NCI-H2227 treated with DMSO at 0.1 percent for 48 hours (cell line): ENCODE measurements around the gene MBTD1.
"Not testable (repeated sequence)": the region's sequence is repeated elsewhere in the genome, so short reads cannot be mapped to it uniquely, and the experiment has no call there.

Source experiments
- DNase-seq: peaks from one replicate; lab custom pipeline; 2025; lab: John Stamatoyannopoulos, UW

The MBTD1 gene

DNA sequence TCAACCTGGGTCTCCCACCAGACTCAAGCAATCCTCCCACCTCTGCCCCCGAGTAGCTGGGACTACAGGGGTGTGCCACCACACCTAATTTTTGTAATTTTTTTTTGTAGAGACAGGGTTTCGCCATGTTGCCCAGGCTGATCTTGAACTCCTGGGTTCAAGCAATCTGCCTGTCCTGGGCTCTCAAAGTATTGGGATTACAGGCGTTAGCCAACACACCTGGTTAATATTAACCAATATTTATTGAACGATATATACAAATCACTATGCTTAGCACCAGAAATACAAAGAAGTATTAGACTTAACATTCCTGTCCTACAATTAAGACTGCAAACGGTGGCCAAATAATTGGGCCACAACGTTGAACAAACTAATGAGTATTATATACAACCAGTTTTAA is 4.2 kb downstream of the MBTD1 start:
- DNase-seq = no peak

DNA sequence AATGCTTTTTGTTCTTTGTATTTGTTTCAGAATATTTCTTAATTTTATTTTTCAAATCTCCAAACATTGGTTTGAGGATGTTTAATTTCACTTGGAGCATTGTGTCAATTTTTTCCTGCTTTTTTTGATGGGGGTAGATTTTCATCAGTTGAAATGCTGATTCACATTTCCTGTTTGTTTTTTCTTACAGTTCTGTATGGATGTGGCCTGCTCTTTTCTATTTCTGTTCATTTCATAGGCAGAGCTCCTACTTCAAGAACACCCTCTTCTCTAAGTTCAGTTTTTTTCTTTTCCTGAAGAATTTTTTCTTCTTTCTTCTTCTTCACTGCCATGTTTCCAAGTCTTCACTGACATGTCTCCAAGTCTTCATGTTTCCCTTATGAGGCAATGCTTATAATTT is 8.8 kb downstream of the MBTD1 start:
- no peak for DNase-seq

DNA sequence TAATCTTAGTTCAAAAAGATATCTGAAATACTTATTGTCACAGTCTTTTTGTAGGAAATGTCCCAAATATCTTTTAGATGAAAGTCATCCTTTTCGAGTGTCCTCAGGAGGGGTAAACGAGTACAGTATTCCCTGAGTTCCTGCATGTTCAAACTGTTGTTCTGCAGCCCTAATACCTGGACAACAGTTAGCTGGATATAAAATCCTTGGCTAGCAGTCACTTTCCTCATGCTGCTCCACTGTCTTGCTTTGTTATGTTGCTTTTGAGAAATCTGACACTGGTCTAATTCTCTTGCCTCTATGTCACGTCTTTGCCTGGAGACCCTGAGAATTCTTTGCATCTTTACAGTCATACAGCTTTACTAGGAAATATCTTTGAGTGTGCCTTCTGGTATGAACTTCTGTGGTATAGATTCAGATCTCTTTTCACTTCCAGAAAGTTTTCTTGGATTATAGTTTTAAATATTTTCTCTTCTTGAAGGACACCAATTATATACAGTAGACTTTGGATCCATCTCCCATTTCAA is 9.5 kb downstream of the MBTD1 start:
- no peak for DNase-seq

DNA sequence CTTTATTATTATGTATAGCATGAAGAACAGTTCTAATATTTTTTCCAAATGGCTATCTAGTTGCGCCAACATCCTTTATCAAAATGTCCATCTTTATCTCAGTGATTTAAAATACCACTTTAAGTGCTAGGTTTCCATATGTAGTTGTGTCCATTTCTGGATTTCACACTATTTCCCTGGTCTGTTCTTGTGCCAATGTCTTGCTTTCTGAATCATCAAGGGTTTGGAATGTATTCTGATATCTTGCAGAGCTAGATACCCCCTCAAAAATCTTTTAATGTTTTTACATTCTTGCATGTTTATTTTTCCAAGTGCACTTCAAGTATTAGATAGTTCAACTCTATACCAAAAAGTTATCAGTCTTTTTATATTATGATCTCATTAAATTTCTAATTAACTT is 14.3 kb downstream of the MBTD1 start:
- DNase-seq = no peak

DNA sequence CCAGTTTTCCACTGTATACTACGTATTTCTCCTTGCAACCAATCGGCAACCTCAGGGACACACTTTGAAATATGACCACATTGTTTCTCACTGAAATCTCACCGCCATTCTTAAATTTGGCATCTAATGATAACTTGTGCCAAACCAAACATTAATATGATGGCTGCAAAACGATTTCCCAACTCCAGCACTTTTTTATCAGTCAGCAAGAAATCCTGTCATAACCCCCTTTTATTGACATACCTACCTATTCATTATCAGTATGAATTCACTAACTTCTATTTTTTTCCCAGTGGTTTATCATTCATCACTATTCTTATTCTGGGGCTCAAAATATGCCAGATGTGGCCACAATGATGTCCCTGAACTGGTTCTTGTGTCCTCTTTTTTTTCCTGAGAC is 15.8 kb downstream of the MBTD1 start:
- DNase-seq = no peak

DNA sequence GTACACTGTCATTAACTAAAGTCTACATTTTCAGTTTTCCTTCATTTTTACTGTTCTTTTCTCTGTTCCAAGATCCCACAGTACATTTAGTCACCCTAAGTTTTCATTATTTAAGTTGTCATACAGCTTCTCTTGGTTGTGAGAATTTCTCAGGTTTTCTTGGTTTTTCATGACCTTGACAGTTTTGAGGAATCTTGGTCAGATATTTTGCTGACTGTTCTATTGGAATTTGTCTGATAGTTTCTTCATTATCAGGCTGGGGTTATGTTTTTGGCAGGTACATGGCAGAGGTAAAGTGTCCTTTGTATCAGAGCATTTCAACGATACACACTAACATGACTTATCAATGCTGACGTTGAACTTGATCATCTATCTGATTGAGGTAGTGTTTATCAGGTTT is 19.6 kb downstream of the MBTD1 start:
- DNase-seq = no peak

DNA sequence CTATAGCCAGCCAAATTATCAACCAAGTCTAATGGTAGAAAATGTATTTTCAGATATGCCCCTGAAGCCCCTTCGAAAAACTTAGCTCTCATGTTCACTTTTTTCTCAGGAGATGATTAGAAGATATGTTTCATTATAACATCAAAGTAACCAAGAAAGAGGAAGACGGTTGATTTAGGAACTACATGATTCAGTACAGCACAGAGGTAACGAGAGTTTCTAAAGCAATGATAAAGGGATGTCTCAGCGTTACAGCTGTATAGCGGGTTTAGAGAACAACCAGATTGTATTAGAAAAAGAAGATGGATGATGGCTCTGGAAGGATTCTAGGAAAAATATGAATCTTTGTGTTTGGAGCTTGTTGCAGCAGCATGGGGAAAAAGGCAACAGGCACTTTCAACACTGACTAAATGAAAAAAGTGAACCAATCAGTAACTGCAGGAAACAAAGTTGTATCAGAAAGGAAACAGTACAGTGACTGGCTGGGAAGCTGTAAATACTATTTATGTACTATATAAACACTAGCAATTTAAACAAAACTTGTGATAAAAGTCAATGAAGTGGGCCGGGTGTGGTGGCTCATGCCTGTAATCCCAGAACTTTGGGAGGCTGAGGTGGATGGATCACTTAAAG is 21.5 kb downstream of the MBTD1 start:
- no peak for DNase-seq

DNA sequence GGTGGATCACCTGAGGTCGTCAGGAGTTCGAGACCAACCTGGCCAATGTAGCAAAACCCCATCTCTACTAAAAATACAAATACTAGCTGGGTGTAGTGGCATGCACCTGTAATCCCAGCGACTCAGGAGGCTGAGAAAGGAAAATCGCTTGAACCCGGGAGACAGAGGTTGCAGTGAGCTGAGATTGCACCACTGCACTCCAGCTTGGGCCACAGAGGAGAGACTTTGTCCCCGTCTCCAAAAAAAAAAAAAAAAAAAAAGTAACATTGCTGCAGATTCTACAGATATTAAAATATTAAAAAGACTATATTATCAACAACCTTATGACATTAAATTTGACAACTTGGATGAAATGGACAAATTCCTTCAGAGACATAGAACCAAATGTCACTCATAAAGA is 25.7 kb downstream of the MBTD1 start:
- no peak for DNase-seq

DNA sequence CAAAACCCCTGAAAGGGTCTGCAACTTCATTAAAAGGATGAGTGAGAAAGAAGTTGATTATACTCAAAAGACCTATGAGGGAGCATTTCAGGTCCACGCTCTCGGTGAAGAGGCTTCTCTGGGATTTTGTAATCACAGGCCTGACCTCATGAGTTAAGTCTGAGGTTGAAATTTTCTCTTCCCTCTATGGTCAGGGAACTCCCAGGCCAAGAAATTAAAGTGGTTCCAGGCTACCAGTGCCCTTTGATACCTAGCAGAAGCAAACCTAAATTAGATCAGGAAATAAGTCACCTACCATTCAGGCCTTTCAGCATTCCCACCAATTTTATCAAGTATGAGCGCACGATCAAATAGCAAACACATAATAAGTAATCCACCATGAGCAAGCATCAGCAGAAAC is 27.9 kb downstream of the MBTD1 start:
- no peak for DNase-seq

DNA sequence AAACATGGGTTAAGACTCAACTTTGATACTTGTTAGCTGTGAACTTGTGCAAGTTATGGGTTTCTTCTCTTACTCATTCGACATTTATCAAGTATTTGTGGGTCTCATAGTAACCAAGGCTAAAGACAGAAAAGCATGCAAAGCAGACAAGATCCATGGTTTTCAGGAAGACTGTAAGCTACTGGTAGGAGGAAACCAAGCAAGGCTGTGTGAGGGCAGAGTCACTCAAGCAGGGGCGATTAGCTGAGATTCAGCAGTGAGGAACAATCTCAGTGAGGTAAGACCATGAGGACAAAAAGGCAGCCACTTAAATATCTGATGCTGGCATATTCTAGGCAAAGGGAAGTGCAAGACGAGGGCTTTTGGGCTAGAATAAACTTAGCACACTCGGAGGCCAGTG is 29.5 kb downstream of the MBTD1 start:
- no peak for DNase-seq

DNA sequence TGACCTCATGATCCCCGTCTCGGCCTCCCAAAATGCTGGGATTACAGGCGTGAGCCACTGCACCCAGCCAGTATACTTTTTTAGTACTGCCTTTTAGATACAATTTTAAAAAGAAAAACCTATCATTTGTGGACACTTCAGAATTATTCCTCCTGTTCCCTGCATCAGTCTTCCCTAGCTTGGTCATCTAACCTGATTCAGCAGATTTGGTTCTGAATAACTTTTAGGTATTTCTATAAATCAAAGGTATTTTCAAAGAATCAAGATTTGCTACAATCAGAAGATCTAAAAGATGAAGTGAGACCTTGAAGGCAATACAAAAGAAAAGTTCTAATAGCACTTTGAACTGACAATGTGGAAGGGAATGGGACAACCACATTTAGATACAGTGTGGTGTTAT is 30.0 kb downstream of the MBTD1 start:
- no peak for DNase-seq

DNA sequence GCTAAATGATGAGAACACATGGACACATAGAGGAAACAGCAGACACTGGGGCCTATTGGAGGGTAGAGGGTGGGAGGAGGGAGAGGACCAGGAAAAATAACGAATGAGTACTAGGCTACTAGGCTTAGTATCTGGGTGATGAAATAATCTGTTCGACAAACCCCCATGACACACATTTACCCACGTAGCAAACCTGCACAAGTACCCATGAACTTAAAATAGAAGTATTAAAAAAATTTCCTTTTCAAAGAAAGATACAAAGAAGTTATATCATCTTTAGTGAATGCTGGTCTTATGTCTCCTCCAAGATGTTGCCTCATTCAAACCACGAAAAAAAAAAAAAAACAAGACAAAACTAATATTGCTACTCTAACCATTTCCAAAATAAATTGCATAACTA is 31.7 kb downstream of the MBTD1 start:
- DNase-seq = no peak

DNA sequence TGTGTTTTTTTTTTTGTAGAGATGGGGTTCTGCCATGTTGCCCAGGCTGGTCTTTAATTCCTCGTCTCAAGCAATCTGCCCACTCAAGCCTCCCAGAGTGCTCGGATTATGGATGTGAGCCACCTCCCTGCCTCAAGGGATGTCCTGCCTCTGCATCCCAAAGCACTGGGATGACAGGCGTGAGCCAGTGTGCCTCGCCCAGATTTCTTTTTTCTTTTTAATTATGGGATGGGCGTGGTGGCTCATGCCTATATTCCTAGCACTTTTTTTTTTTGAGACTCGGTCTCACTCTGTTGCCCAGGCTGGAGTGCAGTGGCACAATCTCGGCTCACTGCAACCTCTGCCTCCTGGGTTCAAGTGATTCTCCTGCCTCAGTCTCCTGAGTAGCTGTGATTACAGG is 34.3 kb downstream of the MBTD1 start:
- DNase-seq = not testable (repeated sequence)

DNA sequence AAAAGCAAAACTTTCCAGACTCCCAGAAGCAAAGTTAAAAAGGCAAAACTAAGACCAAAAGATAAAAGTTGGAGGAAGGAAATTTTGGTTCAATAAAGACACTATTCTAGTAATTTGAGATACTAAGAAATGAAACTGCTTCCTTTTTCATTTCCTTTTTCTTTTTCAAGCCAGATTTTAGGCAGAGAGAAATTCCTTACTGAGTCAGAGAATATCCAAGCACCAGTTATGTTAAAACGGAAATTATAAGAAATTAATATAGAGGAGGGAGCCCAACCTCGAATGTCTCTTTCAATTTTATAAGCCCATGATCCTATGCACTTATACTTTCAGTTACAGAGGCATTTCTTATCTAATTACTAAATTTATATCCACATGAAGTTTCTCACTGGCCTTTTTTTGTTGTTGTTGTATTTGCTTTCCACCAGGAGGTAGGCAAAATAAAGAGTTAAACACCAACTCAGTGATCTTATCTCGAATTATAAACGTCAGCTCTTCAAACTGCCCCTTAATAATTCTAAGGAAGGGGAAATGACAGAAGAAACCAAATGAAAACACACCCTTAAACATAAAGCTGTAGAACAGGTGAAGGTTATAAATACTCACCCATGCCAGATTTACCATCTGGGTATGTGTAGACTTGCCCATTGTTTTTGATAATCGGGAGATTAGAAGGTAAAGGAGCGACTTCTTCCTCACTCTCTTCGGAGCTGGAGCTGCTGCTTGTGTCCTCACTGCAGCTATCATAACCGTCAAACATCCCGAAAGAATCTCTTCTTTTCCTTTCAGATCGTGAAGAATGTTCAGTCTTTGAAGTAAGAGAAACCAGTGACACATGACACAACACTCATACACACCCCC is 35.2 kb downstream of the MBTD1 start:
- DNase-seq = no peak

DNA sequence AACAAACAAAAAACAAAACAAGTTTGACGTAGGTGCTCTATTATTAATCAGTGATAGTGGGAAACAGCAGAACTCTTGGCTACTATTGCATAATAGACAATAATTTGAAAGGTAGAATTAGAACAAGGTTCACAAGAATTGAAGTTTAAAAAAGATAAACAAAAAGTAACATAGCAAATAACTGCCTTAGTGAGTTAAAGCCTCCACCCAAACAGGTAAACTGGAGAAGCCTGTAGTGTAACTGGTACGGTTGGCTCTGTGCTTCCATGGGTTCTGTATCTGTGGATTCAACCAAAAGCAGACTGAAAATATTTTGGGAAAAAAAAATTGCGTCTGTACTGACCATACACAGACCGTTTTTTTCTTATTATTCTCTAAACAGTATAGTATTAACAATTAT is 38.5 kb downstream of the MBTD1 start:
- DNase-seq = no peak

DNA sequence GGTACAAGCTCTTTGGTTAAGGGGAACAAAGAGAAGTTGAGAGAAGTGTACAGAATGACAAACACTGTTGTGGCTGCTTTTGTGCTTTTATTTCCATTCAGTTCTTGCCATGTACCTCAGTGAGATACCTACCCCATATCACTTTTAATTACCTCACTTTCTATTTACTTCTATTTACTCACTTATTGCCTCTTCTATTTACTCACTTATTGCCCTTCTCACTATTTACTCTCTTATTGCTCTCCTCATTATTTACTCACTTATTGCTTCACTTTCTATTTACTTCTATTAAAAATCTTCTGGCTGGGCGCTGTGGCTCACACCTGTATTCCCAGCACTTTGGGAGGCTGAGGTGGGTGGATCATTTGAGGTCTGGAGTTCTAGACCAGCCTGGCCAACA is 41.9 kb downstream of the MBTD1 start:
- DNase-seq = no peak

DNA sequence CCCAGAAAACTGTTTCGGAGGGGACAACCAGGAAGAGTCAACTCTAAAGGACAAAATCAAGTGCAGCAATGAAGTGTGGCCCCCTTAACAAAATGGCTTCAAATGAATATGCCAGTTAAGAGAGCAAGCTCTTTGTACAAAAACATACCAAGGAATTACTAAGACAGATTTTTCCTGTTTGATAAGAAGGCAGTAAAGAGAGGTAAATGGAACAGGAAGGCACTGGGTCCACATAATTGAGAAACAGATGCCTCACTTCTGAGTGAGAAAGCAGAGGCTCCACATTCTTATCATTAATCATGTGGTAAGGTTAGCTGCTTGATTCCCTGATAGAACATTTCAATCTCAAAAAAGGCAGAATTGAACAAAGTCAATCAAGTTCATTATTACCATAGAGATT is 44.9 kb downstream of the MBTD1 start:
- no peak for DNase-seq

DNA sequence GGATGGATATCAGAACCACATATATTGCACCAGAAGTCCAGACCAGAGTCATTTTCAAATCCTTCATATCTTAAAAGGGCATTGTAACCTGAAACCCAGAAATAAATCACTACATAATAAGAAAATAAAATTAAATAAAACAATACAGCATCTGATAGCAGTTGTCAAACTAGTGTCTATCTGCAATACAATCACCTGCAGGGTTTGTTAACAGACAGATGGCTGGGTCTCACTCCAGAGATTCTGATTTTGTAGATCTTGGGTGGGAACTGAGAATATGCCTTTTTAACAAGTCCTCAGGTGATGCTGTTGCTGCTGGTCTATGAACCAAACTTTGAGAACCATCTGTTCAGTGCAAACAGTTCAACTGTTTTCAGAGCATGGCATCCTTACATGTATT is 56.0 kb downstream of the MBTD1 start:
- DNase-seq = no peak

DNA sequence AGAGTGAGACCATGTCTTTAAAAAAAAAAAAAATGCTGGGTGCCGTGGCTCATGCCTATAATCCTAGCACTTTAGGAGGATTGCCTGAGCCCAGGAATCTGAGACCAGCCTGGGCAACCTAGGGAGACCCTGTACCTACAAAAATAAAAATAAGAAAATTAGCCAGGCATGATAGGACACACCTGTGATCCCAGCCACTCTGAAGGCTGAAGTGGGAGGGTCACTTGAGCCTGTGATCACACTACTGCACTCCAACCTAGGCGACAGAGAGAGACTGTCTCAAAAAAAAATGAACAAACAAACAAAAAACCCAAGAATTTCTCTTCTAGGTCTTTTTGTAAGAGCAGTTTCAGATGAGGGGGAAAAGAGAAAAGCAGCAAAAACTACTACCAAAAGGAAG is 59.0 kb downstream of the MBTD1 start:
- DNase-seq = no peak

DNA sequence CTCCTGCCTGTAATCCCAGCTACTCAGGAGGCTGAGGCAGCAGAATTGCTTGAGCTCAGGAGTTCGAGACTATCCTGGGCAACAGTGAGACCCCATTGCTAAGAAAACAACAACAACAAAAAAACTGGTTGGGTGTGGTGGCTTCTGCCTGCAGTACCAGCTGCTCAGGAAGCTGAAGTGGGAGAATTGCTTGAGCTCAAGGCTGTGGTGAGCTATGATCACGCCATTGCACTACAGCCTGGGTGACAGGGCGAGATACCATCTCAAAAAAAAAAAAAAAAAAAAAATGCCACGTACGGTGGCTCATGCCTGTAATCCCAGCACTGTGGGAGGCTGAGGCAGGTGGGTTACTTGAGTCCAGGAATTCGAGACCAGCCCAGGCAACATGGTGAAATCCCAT is 59.6 kb downstream of the MBTD1 start:
- DNase-seq = no peak

DNA sequence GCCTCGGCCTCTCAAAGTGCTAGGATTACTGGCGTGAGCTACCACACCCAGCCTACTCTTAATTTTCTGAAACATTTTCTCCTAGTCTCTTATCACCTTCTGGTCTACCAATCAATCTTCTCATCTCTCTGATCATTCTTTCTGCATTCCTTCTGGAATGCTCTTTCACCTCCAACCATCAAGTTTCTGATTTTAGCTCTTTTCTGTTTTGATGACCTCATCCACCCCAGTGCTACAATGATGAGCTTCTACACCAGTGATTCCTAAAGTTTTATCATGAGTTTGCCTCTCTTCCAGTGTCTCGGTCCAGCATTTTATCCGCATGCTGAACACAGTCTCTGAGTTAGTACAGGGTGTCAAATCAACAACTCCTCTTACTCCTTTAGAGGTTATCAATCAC is 62.1 kb downstream of the MBTD1 start:
- no peak for DNase-seq

DNA sequence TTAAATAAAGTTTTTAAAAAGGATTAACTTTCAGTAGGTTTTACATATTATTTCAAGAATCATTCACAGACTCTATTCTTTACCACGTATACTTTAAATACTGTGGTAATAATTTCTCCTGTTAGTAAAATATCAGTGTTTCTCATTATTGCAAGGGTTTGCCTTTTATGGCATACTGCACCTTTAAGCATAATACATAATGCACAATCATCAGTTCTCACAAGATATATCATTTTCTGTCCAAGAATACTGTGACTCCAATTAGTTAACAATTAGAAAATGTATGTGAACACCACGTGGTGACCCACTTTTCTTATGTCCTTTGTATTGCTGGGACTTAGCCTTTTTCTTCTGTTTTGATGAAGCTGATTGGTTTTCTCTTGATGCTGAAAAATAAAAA is 68.0 kb downstream of the MBTD1 start:
- no peak for DNase-seq

DNA sequence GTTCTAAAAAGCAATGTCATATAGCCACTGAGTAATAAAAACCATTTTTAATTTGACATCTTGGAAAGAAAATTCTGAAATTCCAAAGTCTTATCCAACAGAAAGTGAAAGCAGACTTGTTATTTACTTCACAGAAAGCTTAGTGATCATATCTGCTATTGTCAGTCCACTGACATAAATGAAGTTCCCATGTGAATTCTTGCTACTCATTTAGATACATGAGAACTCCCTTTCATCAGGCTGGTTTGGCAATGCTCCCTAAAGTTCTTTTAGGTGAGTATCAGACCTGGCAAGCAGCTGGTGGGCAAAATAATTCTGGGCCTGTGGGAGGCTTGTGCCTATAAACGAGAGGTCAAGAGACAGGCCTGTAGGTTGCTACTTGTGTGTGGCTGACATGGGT is 70.2 kb downstream of the MBTD1 start:
- DNase-seq = no peak

DNA sequence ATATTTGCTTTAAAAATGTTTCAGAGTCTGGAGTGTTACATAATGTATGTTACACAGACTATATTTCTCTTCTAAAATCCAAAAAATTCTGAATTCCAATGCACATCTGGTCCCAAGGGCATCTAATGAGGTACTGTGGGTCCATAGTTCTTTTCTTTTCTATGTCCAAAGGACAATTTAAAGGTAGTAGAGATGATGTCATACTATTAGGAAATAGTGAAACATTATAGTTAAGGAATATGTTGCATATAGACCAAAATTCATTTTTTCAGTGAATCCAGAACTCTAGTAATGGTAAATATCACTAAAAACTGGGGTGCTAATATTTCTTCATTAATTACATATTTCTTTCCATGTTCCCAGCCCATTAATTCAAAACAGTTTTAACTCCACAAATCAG is 70.7 kb downstream of the MBTD1 start:
- DNase-seq = no peak
